Esophagus muscularis mucosa (tissue), 4 donors: Measurements from ENCODE around the gene BAIAP2L1. TPM values are rescaled to one million over a fixed set of nuclear protein-coding genes. Genes with fewer than 3 reads are reported as not detected.
"Not testable (repeated sequence)": the region's sequence is repeated elsewhere in the genome, so short reads cannot be mapped to it uniquely, and the experiment has no call there.

ENCODE experiments used
- DNase-seq: peaks from one replicate; pipeline ENCODE4 v3.0.0-alpha.2; 2017; ENCODE audit errors: extremely low spot score
- H3K27ac ChIP-seq, 4 donors: fragments of 200-600 bp; sonication (generic); replicated peaks in 1 of 4; 1 replicate in 3 of 4; 2 replicates in 1 of 4; pipeline ENCODE4 v1.5.1; 2016 to 2019; ENCODE audit warnings: mild to moderate bottlenecking in 1 of 4
- H3K27me3 ChIP-seq, 4 donors: fragments of 200-600 bp; sonication (generic); one replicate each; pipeline versions ENCODE4 v1.5.1 to v1.6.0; 2016 to 2019
- H3K36me3 ChIP-seq, 4 donors: fragments of 200-600 bp; sonication (generic); one replicate each; pipeline ENCODE4 v1.5.1; 2016 to 2019
- H3K4me1 ChIP-seq, 4 donors: fragments of 200-600 bp; sonication (generic); one replicate each; pipeline ENCODE4 v1.5.1; 2016 to 2019
- H3K4me3 ChIP-seq, 4 donors: fragments of 200-600 bp; sonication (generic); 1 replicate in 2 of 4; 2 replicates in 2 of 4; pipeline ENCODE4 v1.5.1; 2016 to 2019; ENCODE audit warnings: mild to moderate bottlenecking in 4 of 4, moderate library complexity in 1 of 4
- H3K9me3 ChIP-seq, 4 donors: fragments of 200-600 bp; sonication (generic); 1 replicate in 3 of 4; 2 replicates in 1 of 4; pipeline ENCODE4 v1.5.1; 2016 to 2019
- EP300 ChIP-seq: sonication (generic); formaldehyde crosslinking; IDR thresholded peaks from one replicate; pipeline ENCODE4 v1.6.1; 2017; ENCODE audit warnings: antibody characterized with exemption
- POLR2A ChIP-seq: fragments of 450-650 bp; IDR thresholded peaks from one replicate; pipeline ENCODE4 v1.6.1; 2017; ENCODE audit warnings: antibody characterized with exemption, moderate library complexity, mild to moderate bottlenecking, low read depth
- POLR2AphosphoS5 ChIP-seq, 2 donors: sonication (generic); formaldehyde crosslinking; IDR thresholded peaks; one replicate each; pipeline ENCODE4 v1.6.1; 2017; ENCODE audit warnings: antibody characterized with exemption in 2 of 2
- WGBS: methylation state at CpG from one replicate; pipeline ENCODE4 v1.1.5; 2018; 5-methylcytosine and 5-hydroxymethylcytosine counted together
- intact Hi-C: fragments of 100-400 bp; cut with DNase I; formaldehyde crosslinking; loops from one replicate; pipeline ENCODE4 v1.15.1; 2023
- total RNA-seq, 4 donors: library from RNA; depleted of rRNA; stranded (reverse); fragments of >200 nt; gene quantifications; one replicate each; pipeline versions ENCODE4 v1.1.0 to v1.2.1, GENCODE V29; 2016
- TF ChIP-seq, protein P1 (sequence below), 3 experiments: fragments of 200-600 bp in 2 of 3; fragments of 450-650 bp in 1 of 3; sonication (generic) in 2 of 3; IDR thresholded peaks; one replicate each; pipeline ENCODE4 v1.5.1; 2017 to 2019; ENCODE audit warnings: antibody characterized with exemption in 3 of 3, mild to moderate bottlenecking in 2 of 3, moderate library complexity in 1 of 3

Gene BAIAP2L1, protein sequence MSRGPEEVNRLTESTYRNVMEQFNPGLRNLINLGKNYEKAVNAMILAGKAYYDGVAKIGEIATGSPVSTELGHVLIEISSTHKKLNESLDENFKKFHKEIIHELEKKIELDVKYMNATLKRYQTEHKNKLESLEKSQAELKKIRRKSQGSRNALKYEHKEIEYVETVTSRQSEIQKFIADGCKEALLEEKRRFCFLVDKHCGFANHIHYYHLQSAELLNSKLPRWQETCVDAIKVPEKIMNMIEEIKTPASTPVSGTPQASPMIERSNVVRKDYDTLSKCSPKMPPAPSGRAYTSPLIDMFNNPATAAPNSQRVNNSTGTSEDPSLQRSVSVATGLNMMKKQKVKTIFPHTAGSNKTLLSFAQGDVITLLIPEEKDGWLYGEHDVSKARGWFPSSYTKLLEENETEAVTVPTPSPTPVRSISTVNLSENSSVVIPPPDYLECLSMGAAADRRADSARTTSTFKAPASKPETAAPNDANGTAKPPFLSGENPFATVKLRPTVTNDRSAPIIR
- 1 to 10 TPM in 3 of 4 donors, under 1 TPM in 1; 0.84 to 2.5 (median 1.6) TPM for total RNA-seq

DNA sequence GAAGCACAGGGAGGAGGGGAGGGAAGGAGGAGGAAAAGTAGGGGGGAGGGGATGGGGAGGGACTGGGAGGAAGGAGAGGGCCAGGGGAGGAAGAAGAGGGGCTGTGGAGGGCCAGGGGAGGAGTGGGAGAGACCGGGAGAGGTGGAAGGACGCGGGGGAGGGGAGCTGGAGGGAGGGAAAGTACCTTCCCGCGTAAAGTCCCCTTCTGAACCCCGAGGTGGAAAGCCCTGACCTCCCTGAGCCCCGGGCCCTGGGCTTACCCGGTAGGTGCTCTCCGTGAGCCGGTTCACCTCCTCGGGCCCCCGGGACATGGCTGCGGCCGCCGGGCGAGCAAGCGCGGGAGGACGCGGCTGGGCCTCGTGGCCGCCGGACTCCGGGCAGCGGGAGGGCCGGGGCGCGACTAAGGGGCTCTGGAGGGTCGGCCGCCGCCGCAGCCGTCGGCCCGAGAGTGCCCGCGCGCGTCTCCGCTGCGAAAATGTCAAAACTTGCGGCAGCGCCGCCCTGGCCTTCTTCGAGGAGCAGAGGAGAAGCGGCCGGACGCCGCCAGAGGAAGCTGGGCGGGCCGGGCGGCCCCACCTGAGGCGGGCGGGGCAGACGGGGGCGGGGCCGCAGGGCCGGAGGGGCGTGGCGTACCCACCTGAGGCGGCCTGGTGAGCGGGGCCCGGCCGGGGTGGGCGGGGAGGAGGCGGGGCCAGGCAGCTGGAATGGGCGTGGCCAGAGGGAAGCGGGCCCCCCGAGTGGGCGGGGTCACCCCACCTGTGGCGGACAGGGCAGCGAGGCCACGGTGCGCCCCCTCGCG is at the start of gene BAIAP2L1:
TSS of gene BAIAP2L1 (minus strand) at position 549 of the 799 bp plus-strand sequence. CDS start at position 311, 238 bp downstream.
- H3K4me1 ChIP-seq, result peaks cover 0 to 19% (median 18%) of the 10 kb centered on the region in 4 donors
- no peaks in the 10 kb centered on the region for H3K9me3 ChIP-seq
- H3K27ac ChIP-seq, result peak within 1 kb of the TSS in 3 of 4 donors; percentile 37 to 46 (median 40)
- no peaks in the 10 kb centered on the region for H3K36me3 ChIP-seq
- H3K27me3 ChIP-seq, result peaks cover 0 to 61% (median 24%) of the 10 kb centered on the region in 4 donors
- intact Hi-C loops, result no loop called here
- DNase-seq, result no peak
- TF ChIP-seq EP300, result no peak
- TF ChIP-seq, protein P1, sequence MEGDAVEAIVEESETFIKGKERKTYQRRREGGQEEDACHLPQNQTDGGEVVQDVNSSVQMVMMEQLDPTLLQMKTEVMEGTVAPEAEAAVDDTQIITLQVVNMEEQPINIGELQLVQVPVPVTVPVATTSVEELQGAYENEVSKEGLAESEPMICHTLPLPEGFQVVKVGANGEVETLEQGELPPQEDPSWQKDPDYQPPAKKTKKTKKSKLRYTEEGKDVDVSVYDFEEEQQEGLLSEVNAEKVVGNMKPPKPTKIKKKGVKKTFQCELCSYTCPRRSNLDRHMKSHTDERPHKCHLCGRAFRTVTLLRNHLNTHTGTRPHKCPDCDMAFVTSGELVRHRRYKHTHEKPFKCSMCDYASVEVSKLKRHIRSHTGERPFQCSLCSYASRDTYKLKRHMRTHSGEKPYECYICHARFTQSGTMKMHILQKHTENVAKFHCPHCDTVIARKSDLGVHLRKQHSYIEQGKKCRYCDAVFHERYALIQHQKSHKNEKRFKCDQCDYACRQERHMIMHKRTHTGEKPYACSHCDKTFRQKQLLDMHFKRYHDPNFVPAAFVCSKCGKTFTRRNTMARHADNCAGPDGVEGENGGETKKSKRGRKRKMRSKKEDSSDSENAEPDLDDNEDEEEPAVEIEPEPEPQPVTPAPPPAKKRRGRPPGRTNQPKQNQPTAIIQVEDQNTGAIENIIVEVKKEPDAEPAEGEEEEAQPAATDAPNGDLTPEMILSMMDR (IDR thresholded peaks at IDR 0.05), result peak in 2 of 3 experiments; percentile 34 to 49
- H3K4me3 ChIP-seq, result peak within 1 kb of the TSS; percentile 53 to 62 (median 56)
- under 1% methylated on average over 32 of the region's 76 CpGs for whole genome bisulfite sequencing

DNA sequence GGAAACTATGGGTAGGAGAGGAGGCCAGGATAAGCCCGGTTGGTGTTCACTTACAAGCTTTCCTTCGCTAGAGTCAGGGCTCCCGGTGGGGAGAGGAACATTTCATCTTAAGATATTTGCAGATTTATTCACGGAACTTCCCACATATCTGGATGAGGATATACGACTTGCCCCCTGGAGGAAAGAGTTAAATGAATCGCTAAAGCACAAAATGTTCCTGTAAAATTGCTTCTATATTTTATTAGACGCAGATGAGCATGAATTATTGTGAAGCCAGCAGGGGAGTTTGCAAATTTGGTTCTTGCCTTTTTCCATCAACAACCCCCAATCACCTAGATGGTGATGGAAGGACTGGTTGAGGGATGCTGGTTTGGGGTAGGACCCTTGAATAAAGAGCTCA is 47.9 kb upstream of the BAIAP2L1 start:
- Histone ChIP-seq H3K27me3 (peaks cover 0 to 11% (median 0%) of the 10 kb centered on the region in 4 donors), H3K9me3 (peaks cover 0 to 11% (median 3%) of the 10 kb centered on the region in 4 donors), H3K36me3 (no peaks in the 10 kb centered on the region), H3K4me1 (no peaks in the 10 kb centered on the region), H3K4me3 (no peak overlapping the region), H3K27ac (no peak overlapping the region)
- intact Hi-C loops, result no loop called here
- WGBS, result 77% methylated on average over 7 of the region's 7 CpGs
- TF ChIP-seq, protein P1 (IDR thresholded peaks at IDR 0.05), result no peak
- TF ChIP-seq POLR2A, result no peak
- no peak for DNase-seq

DNA sequence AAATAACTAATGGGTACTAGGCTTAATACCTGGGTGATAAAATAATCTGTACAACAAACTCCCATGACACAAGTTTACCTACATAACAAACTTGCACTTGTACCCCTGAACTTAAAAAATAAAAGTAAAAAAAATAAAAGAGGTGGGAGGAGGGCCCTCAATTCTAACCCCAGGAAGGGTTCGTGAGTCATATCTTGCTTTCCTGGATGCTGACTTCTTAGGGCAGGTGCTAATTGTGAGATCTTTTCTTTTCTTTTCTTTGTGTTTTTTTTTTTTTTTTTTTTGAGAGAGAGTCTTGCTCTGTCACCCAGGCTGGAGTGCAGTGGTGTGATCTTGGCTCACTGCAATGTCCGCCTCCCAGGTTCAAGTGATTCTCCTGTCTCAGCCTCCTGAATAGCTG is 40.1 kb upstream of the BAIAP2L1 start:
- WGBS, result 81% methylated on average over 2 of the region's 2 CpGs
- H3K27ac ChIP-seq, H3K36me3 ChIP-seq, H3K4me1 ChIP-seq, DNase-seq, intact Hi-C loops, H3K4me3 ChIP-seq: not testable (repeated sequence)
- peaks cover 0 to 27% (median 0%) of the 10 kb centered on the region in 4 donors for H3K27me3 ChIP-seq
- H3K9me3 ChIP-seq, result peaks cover 0 to 19% (median 11%) of the 10 kb centered on the region in 4 donors

DNA sequence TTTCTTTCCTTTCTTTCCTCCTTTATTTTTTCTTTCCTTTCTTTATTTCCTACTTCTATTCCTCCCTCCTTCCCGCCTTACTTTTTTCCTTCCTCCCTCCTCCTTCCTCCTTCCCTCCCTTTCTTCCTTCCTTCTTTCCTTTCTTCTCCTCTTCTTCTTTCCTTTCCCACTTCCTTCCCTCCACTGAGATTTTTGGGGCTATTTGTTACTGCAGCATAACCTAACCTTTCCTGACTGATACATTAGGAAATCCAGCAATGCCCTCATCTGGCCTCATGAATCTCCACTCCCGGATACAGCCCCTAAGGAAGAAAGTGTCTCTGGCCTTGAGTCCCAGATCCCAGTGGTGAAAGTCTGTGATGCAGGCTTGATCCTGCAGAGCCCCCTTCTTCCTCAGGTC is 38.6 kb upstream of the BAIAP2L1 start:
- H3K36me3 ChIP-seq, result no peaks in the 10 kb centered on the region
- H3K4me3 ChIP-seq, result no peak overlapping the region
- intact Hi-C loops, result no loop called here
- no peak for TF ChIP-seq POLR2AphosphoS5 (IDR thresholded peaks at IDR 0.05)
- TF ChIP-seq, protein P1 (IDR thresholded peaks at IDR 0.05), result no peak
- no peak for DNase-seq
- H3K4me1 ChIP-seq, result no peaks in the 10 kb centered on the region
- peaks cover 0 to 23% (median 0%) of the 10 kb centered on the region in 4 donors for H3K27me3 ChIP-seq
- 42% methylated on average over 2 of the region's 2 CpGs for WGBS
- peaks cover 0 to 19% (median 11%) of the 10 kb centered on the region in 4 donors for H3K9me3 ChIP-seq
- H3K27ac ChIP-seq, result no peak overlapping the region

DNA sequence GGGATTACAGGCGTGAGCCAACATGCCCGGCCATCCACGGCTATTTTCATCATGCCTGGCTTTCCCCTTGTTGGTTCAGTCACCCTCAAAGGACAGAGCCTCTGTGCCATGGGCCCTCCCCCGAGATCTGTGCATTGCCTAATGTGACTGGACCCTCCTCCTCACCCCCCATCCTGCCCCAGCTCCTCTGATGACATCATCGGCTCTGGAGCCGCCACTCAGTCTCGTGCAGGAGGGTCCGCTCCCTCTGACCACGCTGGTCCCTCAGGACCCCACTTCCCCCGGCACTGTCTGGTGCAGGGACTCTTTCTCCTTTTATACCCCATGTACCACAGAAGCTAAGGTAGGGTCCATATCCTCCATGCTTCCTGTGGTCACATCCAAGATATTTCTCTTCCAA is 33.2 kb upstream of the BAIAP2L1 start:
- Histone ChIP-seq H3K4me3 (no peak overlapping the region), H3K9me3 (peaks cover 0 to 5% (median 0%) of the 10 kb centered on the region in 4 donors), H3K36me3 (no peaks in the 10 kb centered on the region), H3K27ac (no peak overlapping the region), H3K27me3 (peaks cover 0 to 4% (median 0%) of the 10 kb centered on the region in 4 donors), H3K4me1 (no peaks in the 10 kb centered on the region)
- intact Hi-C loops, result no loop called here
- TF ChIP-seq, protein P1 (IDR thresholded peaks at IDR 0.05), result no peak
- TF ChIP-seq POLR2A, result no peak
- no peak for TF ChIP-seq EP300
- TF ChIP-seq POLR2AphosphoS5 (IDR thresholded peaks at IDR 0.05), result no peak
- 83% methylated on average over 10 of the region's 10 CpGs for WGBS
- no peak for DNase-seq
